Measurements from ENCODE around the gene PCDHB9.
"Not testable (repeated sequence)": the region's sequence is repeated elsewhere in the genome, so short reads cannot be mapped to it uniquely, and the experiment has no call there.

DNA sequence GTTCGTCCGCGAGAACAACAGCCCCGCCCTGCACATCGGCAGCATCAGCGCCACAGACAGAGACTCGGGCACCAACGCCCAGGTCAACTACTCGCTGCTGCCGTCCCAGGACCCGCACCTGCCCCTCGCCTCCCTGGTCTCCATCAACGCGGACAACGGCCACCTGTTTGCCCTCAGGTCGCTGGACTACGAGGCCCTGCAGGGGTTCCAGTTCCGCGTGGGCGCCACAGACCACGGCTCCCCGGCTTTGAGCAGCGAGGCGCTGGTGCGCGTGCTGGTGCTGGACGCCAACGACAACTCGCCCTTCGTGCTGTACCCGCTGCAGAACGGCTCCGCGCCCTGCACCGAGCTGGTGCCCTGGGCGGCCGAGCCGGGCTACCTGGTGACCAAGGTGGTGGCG, 23.3 kb downstream of the PCDHB9 start:
- TF ChIP-seq POLR2A (IDR thresholded peaks at IDR 0.05; ENCODE audit: low read depth, low read length); POLR2AphosphoS5 (IDR thresholded peaks at IDR 0.05; ENCODE audit: low read depth, low read length); TAF1 (IDR thresholded peaks at IDR 0.05; ENCODE audit: borderline replicate concordance, low read depth, low read length): not testable (repeated sequence)

Measured in GM12892 (cell line).